ENCODE data around the gene TCHP.

TCHP gene

DNA sequence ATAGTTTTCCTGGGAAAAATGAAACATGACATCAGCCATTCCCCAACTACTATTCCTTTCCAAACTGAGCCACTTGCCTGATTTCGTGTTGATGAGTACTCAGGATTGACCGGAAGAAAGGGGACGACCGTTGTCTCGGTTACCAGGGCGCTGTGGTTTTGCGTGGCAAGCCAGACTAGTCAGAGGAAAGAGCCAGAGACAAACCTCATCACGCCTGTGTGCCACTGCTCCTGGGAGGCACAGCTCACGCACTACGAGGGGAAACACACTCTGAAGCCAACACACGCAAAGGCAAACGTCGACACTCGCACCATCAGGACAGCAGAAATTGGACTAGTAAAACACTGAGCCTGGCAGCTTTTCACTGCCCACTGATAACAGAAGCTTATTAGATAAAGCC, 61.1 kb downstream of the TCHP start:
- DNase-seq (ENCODE audit: extremely low read depth, insufficient read length), result no peak
- peaks cover 26% of the 10 kb centered on the region for H3K36me3 ChIP-seq (ENCODE audit: control insufficient read depth, insufficient read depth, low read length)
- TF ChIP-seq, protein P1, sequence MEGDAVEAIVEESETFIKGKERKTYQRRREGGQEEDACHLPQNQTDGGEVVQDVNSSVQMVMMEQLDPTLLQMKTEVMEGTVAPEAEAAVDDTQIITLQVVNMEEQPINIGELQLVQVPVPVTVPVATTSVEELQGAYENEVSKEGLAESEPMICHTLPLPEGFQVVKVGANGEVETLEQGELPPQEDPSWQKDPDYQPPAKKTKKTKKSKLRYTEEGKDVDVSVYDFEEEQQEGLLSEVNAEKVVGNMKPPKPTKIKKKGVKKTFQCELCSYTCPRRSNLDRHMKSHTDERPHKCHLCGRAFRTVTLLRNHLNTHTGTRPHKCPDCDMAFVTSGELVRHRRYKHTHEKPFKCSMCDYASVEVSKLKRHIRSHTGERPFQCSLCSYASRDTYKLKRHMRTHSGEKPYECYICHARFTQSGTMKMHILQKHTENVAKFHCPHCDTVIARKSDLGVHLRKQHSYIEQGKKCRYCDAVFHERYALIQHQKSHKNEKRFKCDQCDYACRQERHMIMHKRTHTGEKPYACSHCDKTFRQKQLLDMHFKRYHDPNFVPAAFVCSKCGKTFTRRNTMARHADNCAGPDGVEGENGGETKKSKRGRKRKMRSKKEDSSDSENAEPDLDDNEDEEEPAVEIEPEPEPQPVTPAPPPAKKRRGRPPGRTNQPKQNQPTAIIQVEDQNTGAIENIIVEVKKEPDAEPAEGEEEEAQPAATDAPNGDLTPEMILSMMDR (IDR thresholded peaks at IDR 0.05; ENCODE audit: insufficient read depth, low read length, poor library complexity, severe bottlenecking), result no peak
- no peaks in the 10 kb centered on the region for H3K27me3 ChIP-seq (replicated peaks; ENCODE audit: control insufficient read depth, insufficient read depth, low read length)
- H3K4me3 ChIP-seq (replicated peaks; ENCODE audit: low read depth, low read length), result no peak overlapping the region

DNA sequence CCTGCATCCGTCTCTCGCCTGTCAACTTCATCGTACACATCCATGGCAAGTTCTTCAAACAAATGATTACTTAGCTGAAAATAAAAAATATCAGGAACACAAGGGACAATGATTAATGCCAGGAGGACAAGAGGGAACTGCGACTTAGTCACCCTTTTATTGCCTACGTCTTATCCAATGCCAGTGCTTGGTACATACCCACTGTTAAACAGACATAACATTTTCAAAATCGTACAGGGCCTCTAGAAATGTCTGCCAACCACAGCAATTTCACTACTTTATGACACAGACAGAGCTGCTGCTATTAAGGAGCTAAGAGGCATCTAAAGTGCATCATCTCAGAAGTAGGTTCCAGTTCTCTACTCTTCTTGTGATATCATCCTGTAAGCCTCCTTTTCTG, 61.5 kb downstream of the TCHP start:
- Histone ChIP-seq H3K27me3 (replicated peaks; ENCODE audit: control insufficient read depth, insufficient read depth, low read length) (no peaks in the 10 kb centered on the region), H3K36me3 (ENCODE audit: control insufficient read depth, insufficient read depth, low read length) (peaks cover 29% of the 10 kb centered on the region), H3K4me3 (replicated peaks; ENCODE audit: low read depth, low read length) (no peak overlapping the region)
- no peak for DNase-seq (ENCODE audit: extremely low read depth, insufficient read length)
- TF ChIP-seq, protein P1 (IDR thresholded peaks at IDR 0.05; ENCODE audit: insufficient read depth, low read length, poor library complexity, severe bottlenecking), result no peak

DNA sequence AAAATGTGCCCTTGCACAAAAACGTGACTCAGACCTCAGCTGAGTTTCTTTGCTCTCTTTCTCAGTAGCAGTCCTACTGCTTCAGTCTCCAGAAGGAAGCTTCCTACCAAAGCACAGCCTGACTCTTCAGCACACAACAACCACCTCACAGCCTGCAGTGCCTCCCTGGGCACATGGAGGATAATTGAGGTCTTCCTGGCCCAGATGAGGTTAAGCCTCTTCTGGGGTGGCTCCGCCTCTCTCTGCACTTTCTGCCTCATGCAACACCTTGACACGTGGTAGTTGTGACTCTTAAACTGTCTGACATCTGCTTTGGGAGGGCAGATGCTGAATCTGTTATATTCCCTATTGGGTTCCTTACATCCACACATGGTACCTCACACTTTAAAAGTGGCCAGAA, 62.3 kb downstream of the TCHP start:
- H3K36me3 ChIP-seq (ENCODE audit: control insufficient read depth, insufficient read depth, low read length), result peaks cover 27% of the 10 kb centered on the region
- no peak for DNase-seq (ENCODE audit: extremely low read depth, insufficient read length)
- TF ChIP-seq, protein P1 (IDR thresholded peaks at IDR 0.05; ENCODE audit: insufficient read depth, low read length, poor library complexity, severe bottlenecking), result no peak

DNA sequence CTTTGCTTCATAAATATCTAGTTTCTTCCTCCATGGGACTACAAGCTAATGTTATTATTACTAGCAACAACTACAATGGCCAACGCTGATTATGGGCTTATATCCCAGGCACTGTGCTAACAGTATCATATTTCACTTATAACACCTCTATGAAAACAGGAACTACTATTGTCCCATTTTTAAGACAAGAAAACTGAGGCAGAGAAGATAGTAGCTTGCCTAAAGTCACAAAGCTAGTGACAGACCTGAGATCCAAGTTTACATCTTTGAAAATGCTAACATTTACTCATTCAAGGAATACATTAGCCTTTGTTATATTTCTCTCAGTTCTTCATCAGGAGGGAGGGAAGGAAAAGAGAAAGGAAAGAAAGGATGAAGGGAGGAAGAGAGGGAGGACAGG, 63.3 kb downstream of the TCHP start:
- TF ChIP-seq, protein P1 (IDR thresholded peaks at IDR 0.05; ENCODE audit: insufficient read depth, low read length, poor library complexity, severe bottlenecking), result no peak
- H3K4me3 ChIP-seq (replicated peaks; ENCODE audit: low read depth, low read length), result no peak overlapping the region
- peaks cover 27% of the 10 kb centered on the region for H3K36me3 ChIP-seq (ENCODE audit: control insufficient read depth, insufficient read depth, low read length)
- DNase-seq (ENCODE audit: extremely low read depth, insufficient read length), result no peak
- no peaks in the 10 kb centered on the region for H3K27me3 ChIP-seq (replicated peaks; ENCODE audit: control insufficient read depth, insufficient read depth, low read length)

More for the DNA sequence above, 62.3 kb downstream of the TCHP start:
- Histone ChIP-seq H3K4me3 (replicated peaks; ENCODE audit: low read depth, low read length) (no peak overlapping the region), H3K27me3 (replicated peaks; ENCODE audit: control insufficient read depth, insufficient read depth, low read length) (no peaks in the 10 kb centered on the region)

DNA sequence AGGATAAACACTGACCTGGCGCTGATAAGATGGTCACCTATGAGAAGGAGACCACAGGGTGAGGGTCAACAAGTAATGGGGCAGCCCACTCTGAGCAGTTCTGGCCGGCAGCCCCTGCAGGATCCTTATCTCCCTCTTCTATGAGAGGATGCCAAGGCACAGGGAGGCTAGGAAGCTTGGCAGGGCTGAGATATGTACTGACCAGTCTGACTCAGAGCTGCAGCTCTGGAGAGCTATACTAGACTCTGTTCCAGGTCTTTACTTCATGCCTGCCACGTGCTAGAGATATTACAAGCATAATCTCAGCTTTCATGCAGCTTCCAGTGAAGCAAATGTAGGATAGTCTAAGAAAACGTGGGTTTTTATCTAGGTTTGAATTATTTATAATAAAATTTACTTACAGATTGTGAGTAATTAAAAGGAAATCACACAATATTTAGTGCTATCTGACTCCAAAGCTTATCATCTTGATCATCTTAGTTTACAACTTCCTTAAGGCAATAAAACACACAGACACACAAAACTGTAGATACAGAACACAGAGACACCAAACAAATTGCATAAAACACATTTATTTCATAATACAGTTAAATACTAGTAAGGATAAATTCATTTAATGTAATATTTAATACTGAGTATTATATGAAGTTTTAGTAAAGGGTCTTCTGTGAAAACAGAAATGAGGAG, 63.8 kb downstream of the TCHP start:
- H3K27me3 ChIP-seq (replicated peaks; ENCODE audit: control insufficient read depth, insufficient read depth, low read length), result no peaks in the 10 kb centered on the region
- no peak for DNase-seq (ENCODE audit: extremely low read depth, insufficient read length)
- H3K36me3 ChIP-seq (ENCODE audit: control insufficient read depth, insufficient read depth, low read length), result peaks cover 27% of the 10 kb centered on the region
- TF ChIP-seq, protein P1 (IDR thresholded peaks at IDR 0.05; ENCODE audit: insufficient read depth, low read length, poor library complexity, severe bottlenecking), result no peak
- H3K4me3 ChIP-seq (replicated peaks; ENCODE audit: low read depth, low read length), result no peak overlapping the region

DNA sequence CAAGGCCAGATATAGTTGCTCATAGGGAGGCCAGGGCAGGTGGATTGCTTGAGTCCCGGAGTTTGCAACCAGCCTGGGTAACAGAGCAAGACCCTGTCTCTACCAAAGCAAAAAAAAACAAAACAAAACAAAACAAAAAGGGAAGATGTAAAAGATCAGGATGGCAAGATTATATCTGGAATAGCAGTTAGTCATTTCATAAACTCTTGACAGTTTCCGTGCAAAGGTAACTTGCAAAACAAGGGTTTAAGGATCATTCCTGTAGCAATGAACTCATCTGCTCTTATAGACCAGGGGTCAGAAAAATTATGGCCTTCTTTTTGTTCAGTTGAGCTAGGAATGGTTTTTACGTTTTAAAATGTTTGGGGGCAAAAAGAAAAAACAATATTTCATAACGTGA, 66.5 kb downstream of the TCHP start:
- H3K27me3 ChIP-seq (replicated peaks; ENCODE audit: control insufficient read depth, insufficient read depth, low read length), result no peaks in the 10 kb centered on the region
- no peak for DNase-seq (ENCODE audit: extremely low read depth, insufficient read length)
- peaks cover 21% of the 10 kb centered on the region for H3K36me3 ChIP-seq (ENCODE audit: control insufficient read depth, insufficient read depth, low read length)
- TF ChIP-seq, protein P1 (IDR thresholded peaks at IDR 0.05; ENCODE audit: insufficient read depth, low read length, poor library complexity, severe bottlenecking), result no peak
- no peak overlapping the region for H3K4me3 ChIP-seq (replicated peaks; ENCODE audit: low read depth, low read length)
